NCI-H226 (cell line): ENCODE measurements around the gene AMPD2.
A peak's percentile ranks its signal among the peaks of the same experiment; 100 is the strongest.

Experiments used
- DNase-seq: peaks from one replicate; pipeline ENCODE4 v3.0.0-alpha.2; 2015

The AMPD2 gene

GRCh38 chr1:109619576-109620400 lies at the start of gene AMPD2, which contains the start of gene GNAT2:
AMPD2 (plus strand) TSS chr1:109619837; CDS start chr1:109621176, 1,339 bp downstream.
GNAT2 (minus strand) TSS chr1:109619616; CDS start chr1:109612870, 6,746 bp downstream.
- DNase-seq = peak; percentile 86

GRCh38 chr1:109570414-109570813 lies 49.2 kb upstream of the AMPD2 start:
- peak; percentile 89 for DNase-seq

GRCh38 chr1:109573785-109574184 lies 45.9 kb upstream of the AMPD2 start:
- DNase-seq = no peak

- no peak for DNase-seq
These were observed 40.6 kb upstream of the AMPD2 start for GRCh38 chr1:109578947-109579443.

- DNase-seq = no peak
These were observed 40.1 kb upstream of the AMPD2 start for GRCh38 chr1:109579491-109579890.

- no peak for DNase-seq
These were observed 37.6 kb upstream of the AMPD2 start for GRCh38 chr1:109582021-109582420.

GRCh38 chr1:109584766-109585165 lies 34.9 kb upstream of the AMPD2 start:
- no peak for DNase-seq

GRCh38 chr1:109586055-109586454 lies 33.6 kb upstream of the AMPD2 start:
- DNase-seq = no peak

GRCh38 chr1:109589177-109589576 lies 30.5 kb upstream of the AMPD2 start:
- DNase-seq = no peak

GRCh38 chr1:109589679-109590078 lies 30.0 kb upstream of the AMPD2 start:
- no peak for DNase-seq

GRCh38 chr1:109592916-109593315 lies 26.7 kb upstream of the AMPD2 start:
- DNase-seq = no peak

- DNase-seq = no peak
These were observed 24.1 kb upstream of the AMPD2 start for GRCh38 chr1:109595531-109595930.

- no peak for DNase-seq
These were observed 21.5 kb upstream of the AMPD2 start for GRCh38 chr1:109598156-109598555.

- DNase-seq = no peak
These were observed 21.0 kb upstream of the AMPD2 start for GRCh38 chr1:109598655-109599054.

- DNase-seq = no peak
These were observed 16.4 kb upstream of the AMPD2 start for GRCh38 chr1:109603229-109603628.

GRCh38 chr1:109605381-109605780 lies 14.3 kb upstream of the AMPD2 start:
- no peak for DNase-seq

- DNase-seq = no peak
These were observed 9.8 kb upstream of the AMPD2 start for GRCh38 chr1:109609881-109610280.

GRCh38 chr1:109610609-109611307 lies 8.9 kb upstream of the AMPD2 start:
- DNase-seq = peak; percentile 68

GRCh38 chr1:109611308-109611990 lies 8.2 kb upstream of the AMPD2 start:
- no peak for DNase-seq

GRCh38 chr1:109613361-109614147 lies 6.1 kb upstream of the AMPD2 start:
- no peak for DNase-seq

- no peak for DNase-seq
These were observed 3.8 kb upstream of the AMPD2 start for GRCh38 chr1:109615879-109616278.

GRCh38 chr1:109616391-109616790 lies 3.2 kb upstream of the AMPD2 start:
- no peak for DNase-seq
